Neural cell (in vitro differentiated cells): ENCODE data around the gene ZNF329. TPM values are rescaled to one million over a fixed set of nuclear protein-coding genes. Genes with fewer than 3 reads are reported as not detected.

Source experiments
- H2AFZ ChIP-seq: fragments of 200-600, 300-800 bp; sonication (generic), shearing (Covaris generic); 2 replicates; pipeline ENCODE4 v1.6.0; 2014; ENCODE audit warnings: low read depth, mild to moderate bottlenecking, antibody characterized with exemption, low read length, moderate library complexity
- H3F3A ChIP-seq: fragments of 200-600 bp; shearing (Covaris generic); 2 replicates; pipeline ENCODE4 v1.6.1; 2016; ENCODE audit warnings: mild to moderate bottlenecking, moderate library complexity, mixed read lengths, antibody characterized with exemption, low read length; ENCODE audit not compliant: insufficient read depth, poor library complexity, severe bottlenecking
- H3K27ac ChIP-seq: fragments of 200-600, 300-800 bp; sonication (generic), shearing (Covaris generic); 2 replicates; pipeline ENCODE4 v1.5.1; 2014; ENCODE audit warnings: mild to moderate bottlenecking, low read length, moderate library complexity
- H3K27me3 ChIP-seq: fragments of 300-800, 200-600 bp; sonication (generic), shearing (Covaris generic); 2 replicates; pipeline ENCODE4 v1.6.0; 2014; ENCODE audit warnings: mild to moderate bottlenecking, low read depth, low read length, moderate library complexity; ENCODE audit not compliant: insufficient read depth
- H3K36me3 ChIP-seq: fragments of 300-800, 200-600 bp; sonication (generic), shearing (Covaris generic); 2 replicates; pipeline ENCODE4 v1.5.1; 2014; ENCODE audit warnings: mild to moderate bottlenecking, antibody characterized with exemption, low read length, moderate library complexity; ENCODE audit not compliant: insufficient read depth
- H3K4me2 ChIP-seq: fragments of 300-800, 200-600 bp; sonication (generic), shearing (Covaris generic); 2 replicates; pipeline ENCODE4 v1.6.0; 2014; ENCODE audit warnings: mild to moderate bottlenecking, low read length
- H3K4me3 ChIP-seq: fragments of 300-800, 200-600 bp; sonication (generic), shearing (Covaris generic); 2 replicates; pipeline ENCODE4 v1.5.1; 2014; ENCODE audit warnings: mild to moderate bottlenecking, low read length, moderate library complexity
- H3K79me2 ChIP-seq: fragments of 200-600 bp; shearing (Covaris generic); replicated peaks from 2 replicates; pipeline ENCODE4 v1.6.0; 2014; ENCODE audit warnings: mild to moderate bottlenecking, low read length, moderate library complexity; ENCODE audit not compliant: insufficient read depth
- H3K9ac ChIP-seq: fragments of 300-800, 200-600 bp; sonication (generic), shearing (Covaris generic); 2 replicates; pipeline ENCODE4 v1.6.1; 2016; ENCODE audit warnings: mild to moderate bottlenecking, low read length, mixed read lengths
- H3K9me2 ChIP-seq: fragments of 200-600 bp; shearing (Covaris generic); 2 replicates; pipeline ENCODE4 v1.6.1; 2016; ENCODE audit warnings: mild to moderate bottlenecking, low read length, mixed read lengths; ENCODE audit not compliant: insufficient read depth
- H3K9me3 ChIP-seq: fragments of 200-600, 300-800 bp; sonication (generic), shearing (Covaris generic); 2 replicates; pipeline ENCODE4 v1.6.1; 2016; ENCODE audit warnings: mild to moderate bottlenecking, mixed run types, low read length, moderate library complexity, mixed read lengths
- H4K20me1 ChIP-seq: fragments of 200-600 bp; shearing (Covaris generic); 2 replicates; pipeline ENCODE4 v1.6.1; 2016; ENCODE audit warnings: mild to moderate bottlenecking, mixed run types; ENCODE audit not compliant: insufficient read depth
- EP300 ChIP-seq: fragments of 450-650 bp; conservative IDR thresholded peaks from 2 replicates; pipeline ENCODE4 v1.6.1; 2014; ENCODE audit warnings: antibody characterized with exemption, mild to moderate bottlenecking, moderate library complexity; ENCODE audit not compliant: poor library complexity, severe bottlenecking
- EZH2 ChIP-seq: fragments of 200-600, 300-800 bp; shearing (Covaris generic), sonication (generic); IDR thresholded peaks from 2 replicates; pipeline ENCODE4 v1.6.1; 2014; ENCODE audit warnings: antibody characterized with exemption, low read length, borderline replicate concordance, mild to moderate bottlenecking; ENCODE audit not compliant: insufficient read depth, poor library complexity, severe bottlenecking
- MXI1 ChIP-seq: fragments of 450-650 bp; conservative IDR thresholded peaks from 2 replicates; pipeline ENCODE4 v1.6.1; 2014; ENCODE audit warnings: antibody characterized with exemption, mild to moderate bottlenecking; ENCODE audit not compliant: poor library complexity, severe bottlenecking
- POLR2AphosphoS5 ChIP-seq: IDR thresholded peaks from 2 replicates; pipeline ENCODE4 v1.6.1; 2012
- RAD21 ChIP-seq: fragments of 450-650 bp; conservative IDR thresholded peaks from 2 replicates; pipeline ENCODE4 v1.6.1; 2014; ENCODE audit warnings: antibody characterized with exemption, mild to moderate bottlenecking, moderate library complexity
- SMC3 ChIP-seq: fragments of 450-650 bp; conservative IDR thresholded peaks from 2 replicates; pipeline ENCODE4 v1.6.1; 2014; ENCODE audit warnings: antibody characterized with exemption, mild to moderate bottlenecking, moderate library complexity; ENCODE audit not compliant: poor library complexity
- TAF1 ChIP-seq: IDR thresholded peaks from 2 replicates; pipeline ENCODE4 v1.6.1; 2012; ENCODE audit warnings: low read depth
- polyA plus RNA-seq: library from polyadenylated mRNA; depleted of rRNA; stranded (reverse); fragments of >200 nt; gene quantifications from 2 replicates; pipeline ENCODE4 v1.2.3, GENCODE V29; 2014
- TF ChIP-seq, protein P1 (sequence below): fragments of 450-650 bp; IDR thresholded peaks from 2 replicates; pipeline ENCODE4 v1.5.1; 2014; ENCODE audit warnings: antibody characterized with exemption, mild to moderate bottlenecking, moderate library complexity; ENCODE audit not compliant: poor library complexity, severe bottlenecking
- TF ChIP-seq, protein P2 (sequence below): IDR thresholded peaks from 2 replicates; pipeline ENCODE4 v1.6.1; 2012; ENCODE audit warnings: borderline replicate concordance

The ZNF329 gene
- polyA plus RNA-seq, 1 donor from 2014 or later = 20.6 TPM

DNA sequence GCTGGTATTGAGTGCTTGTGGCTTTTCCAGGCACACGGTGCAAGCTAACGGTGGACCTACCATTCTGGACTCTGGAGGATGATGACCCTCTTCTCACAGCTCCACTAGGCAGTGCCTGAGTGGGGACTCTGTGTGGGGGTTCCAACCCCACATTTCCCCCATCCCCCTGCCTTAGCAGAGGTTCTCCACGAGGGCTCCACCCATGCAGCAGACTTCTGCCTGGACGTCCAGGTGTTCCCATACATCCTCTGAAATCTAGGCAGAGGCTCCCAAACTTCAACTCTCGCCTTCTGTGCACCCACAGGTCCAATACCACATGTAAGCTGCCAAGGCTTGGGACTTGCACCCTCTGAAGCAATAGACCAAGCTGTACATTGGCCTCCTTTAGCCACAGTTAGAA is 27.2 kb downstream of the ZNF329 start:
- no peak for TF ChIP-seq POLR2AphosphoS5
- TF ChIP-seq EP300 = no peak
- TF ChIP-seq, protein P1, sequence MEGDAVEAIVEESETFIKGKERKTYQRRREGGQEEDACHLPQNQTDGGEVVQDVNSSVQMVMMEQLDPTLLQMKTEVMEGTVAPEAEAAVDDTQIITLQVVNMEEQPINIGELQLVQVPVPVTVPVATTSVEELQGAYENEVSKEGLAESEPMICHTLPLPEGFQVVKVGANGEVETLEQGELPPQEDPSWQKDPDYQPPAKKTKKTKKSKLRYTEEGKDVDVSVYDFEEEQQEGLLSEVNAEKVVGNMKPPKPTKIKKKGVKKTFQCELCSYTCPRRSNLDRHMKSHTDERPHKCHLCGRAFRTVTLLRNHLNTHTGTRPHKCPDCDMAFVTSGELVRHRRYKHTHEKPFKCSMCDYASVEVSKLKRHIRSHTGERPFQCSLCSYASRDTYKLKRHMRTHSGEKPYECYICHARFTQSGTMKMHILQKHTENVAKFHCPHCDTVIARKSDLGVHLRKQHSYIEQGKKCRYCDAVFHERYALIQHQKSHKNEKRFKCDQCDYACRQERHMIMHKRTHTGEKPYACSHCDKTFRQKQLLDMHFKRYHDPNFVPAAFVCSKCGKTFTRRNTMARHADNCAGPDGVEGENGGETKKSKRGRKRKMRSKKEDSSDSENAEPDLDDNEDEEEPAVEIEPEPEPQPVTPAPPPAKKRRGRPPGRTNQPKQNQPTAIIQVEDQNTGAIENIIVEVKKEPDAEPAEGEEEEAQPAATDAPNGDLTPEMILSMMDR = no peak
- TF ChIP-seq SMC3 = no peak
- no peak for TF ChIP-seq RAD21
- TF ChIP-seq, protein P2, sequence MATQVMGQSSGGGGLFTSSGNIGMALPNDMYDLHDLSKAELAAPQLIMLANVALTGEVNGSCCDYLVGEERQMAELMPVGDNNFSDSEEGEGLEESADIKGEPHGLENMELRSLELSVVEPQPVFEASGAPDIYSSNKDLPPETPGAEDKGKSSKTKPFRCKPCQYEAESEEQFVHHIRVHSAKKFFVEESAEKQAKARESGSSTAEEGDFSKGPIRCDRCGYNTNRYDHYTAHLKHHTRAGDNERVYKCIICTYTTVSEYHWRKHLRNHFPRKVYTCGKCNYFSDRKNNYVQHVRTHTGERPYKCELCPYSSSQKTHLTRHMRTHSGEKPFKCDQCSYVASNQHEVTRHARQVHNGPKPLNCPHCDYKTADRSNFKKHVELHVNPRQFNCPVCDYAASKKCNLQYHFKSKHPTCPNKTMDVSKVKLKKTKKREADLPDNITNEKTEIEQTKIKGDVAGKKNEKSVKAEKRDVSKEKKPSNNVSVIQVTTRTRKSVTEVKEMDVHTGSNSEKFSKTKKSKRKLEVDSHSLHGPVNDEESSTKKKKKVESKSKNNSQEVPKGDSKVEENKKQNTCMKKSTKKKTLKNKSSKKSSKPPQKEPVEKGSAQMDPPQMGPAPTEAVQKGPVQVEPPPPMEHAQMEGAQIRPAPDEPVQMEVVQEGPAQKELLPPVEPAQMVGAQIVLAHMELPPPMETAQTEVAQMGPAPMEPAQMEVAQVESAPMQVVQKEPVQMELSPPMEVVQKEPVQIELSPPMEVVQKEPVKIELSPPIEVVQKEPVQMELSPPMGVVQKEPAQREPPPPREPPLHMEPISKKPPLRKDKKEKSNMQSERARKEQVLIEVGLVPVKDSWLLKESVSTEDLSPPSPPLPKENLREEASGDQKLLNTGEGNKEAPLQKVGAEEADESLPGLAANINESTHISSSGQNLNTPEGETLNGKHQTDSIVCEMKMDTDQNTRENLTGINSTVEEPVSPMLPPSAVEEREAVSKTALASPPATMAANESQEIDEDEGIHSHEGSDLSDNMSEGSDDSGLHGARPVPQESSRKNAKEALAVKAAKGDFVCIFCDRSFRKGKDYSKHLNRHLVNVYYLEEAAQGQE = no peak
- no peak for TF ChIP-seq TAF1
- TF ChIP-seq EZH2 = no peak
- no peak for TF ChIP-seq MXI1
- no peaks in the 10 kb centered on the region for H3F3A ChIP-seq

GRCh38 chr19:58118979-58119733 is 31.4 kb downstream of the ZNF329 start:
- Histone ChIP-seq H2AFZ (no peak overlapping the region), H3K9me2 (no peaks in the 10 kb centered on the region), H3K4me3 (no peak overlapping the region), H3K27ac (no peak overlapping the region), H3F3A (no peaks in the 10 kb centered on the region), H3K79me2 (no peaks in the 10 kb centered on the region), H3K27me3 (no peaks in the 10 kb centered on the region), H3K36me3 (no peaks in the 10 kb centered on the region), H4K20me1 (no peaks in the 10 kb centered on the region), H3K4me2 (no peak overlapping the region), H3K9me3 (peaks cover 43% of the 10 kb centered on the region), H3K9ac (no peak overlapping the region)
- TF ChIP-seq, protein P2 = no peak
- no peak for TF ChIP-seq POLR2AphosphoS5
- TF ChIP-seq MXI1 = no peak
- TF ChIP-seq, protein P1 = no peak
- no peak for TF ChIP-seq EZH2

More for the DNA sequence above, 27.2 kb downstream of the ZNF329 start:
- Histone ChIP-seq H4K20me1 (no peaks in the 10 kb centered on the region), H3K9me2 (no peaks in the 10 kb centered on the region), H3K27ac (no peak overlapping the region), H2AFZ (no peak overlapping the region), H3K79me2 (no peaks in the 10 kb centered on the region), H3K4me2 (no peak overlapping the region), H3K9me3 (peaks cover 69% of the 10 kb centered on the region), H3K4me3 (no peak overlapping the region), H3K27me3 (no peaks in the 10 kb centered on the region), H3K36me3 (peaks cover 29% of the 10 kb centered on the region), H3K9ac (no peak overlapping the region)
